ENCODE results near the gene COMT. TPM values are rescaled to one million over a fixed set of nuclear protein-coding genes. Genes with fewer than 3 reads are reported as not detected.

Gene COMT
- total RNA-seq, 1 experiment from 2014 or later, result 30.8 TPM

GRCh38 chr22:19911540-19912270 lies 29.9 kb upstream of the COMT start:
- ChIA-PET POLR2A (no interaction called here), CTCF (interaction anchor here (0.5 to 4.8 kb wide), 11 partner anchors 15 to 188 kb away, joined by 3 to 155 read pairs (median 4); no protein-coding TSS in a partner anchor)
- H3K36me3 Mint-ChIP-seq, result peaks cover 17% of the 10 kb centered on the region
- TF ChIP-seq ZSCAN18 (CRISPR knock-in tag; IDR thresholded peaks at IDR 0.05), result no peak
- TF ChIP-seq MYBL2 (CRISPR knock-in tag; IDR thresholded peaks at IDR 0.05), result no peak
- no peak for TF ChIP-seq ZNF425 (CRISPR knock-in tag; conservative IDR thresholded peaks at IDR 0.05)
- no peak for TF ChIP-seq E2F1 (CRISPR knock-in tag; IDR thresholded peaks at IDR 0.05)
- no peak for TF ChIP-seq EMX1 (CRISPR knock-in tag; IDR thresholded peaks at IDR 0.05)
- no peak for TF ChIP-seq FOXP4 (CRISPR knock-in tag; IDR thresholded peaks at IDR 0.05)
- DNase-seq (ENCODE audit: low spot score) (no peak), ATAC-seq (no peak)
- H3K27ac Mint-ChIP-seq, result peak overlapping the region; percentile 78
- H3K9me3 Mint-ChIP-seq, result peaks cover 9% of the 10 kb centered on the region
- H3K27me3 Mint-ChIP-seq (ENCODE audit: low read depth), result no peaks in the 10 kb centered on the region
- no peak overlapping the region for H3K4me3 Mint-ChIP-seq
- no peaks in the 10 kb centered on the region; the same call in 1 of the 2 replicates for H3K4me1 Mint-ChIP-seq

GRCh38 chr22:19912271-19912999 lies 29.1 kb upstream of the COMT start:
- DNase-seq (ENCODE audit: low spot score) (no peak), ATAC-seq (peak; percentile 74)
- ChIA-PET POLR2A (no interaction called here), CTCF (interaction anchor here (0.5 to 4.8 kb wide), 16 partner anchors 9 to 221 kb away, joined by 3 to 155 read pairs (median 3); partner anchors contain the start of genes COMT and TXNRD2)
- no peak overlapping the region for H3K27ac Mint-ChIP-seq
- TF ChIP-seq JAZF1 (CRISPR knock-in tag; IDR thresholded peaks at IDR 0.05) (no peak), CBFB (CRISPR knock-in tag; IDR thresholded peaks at IDR 0.05; ENCODE audit: low read depth) (no peak), NFYB (CRISPR knock-in tag; conservative IDR thresholded peaks at IDR 0.05; ENCODE audit: low read depth) (no peak), CDX4 (CRISPR knock-in tag; IDR thresholded peaks at IDR 0.05; ENCODE audit: borderline replicate concordance) (no peak)
- peaks cover 9% of the 10 kb centered on the region for H3K9me3 Mint-ChIP-seq
- peaks cover 17% of the 10 kb centered on the region for H3K36me3 Mint-ChIP-seq
- no peaks in the 10 kb centered on the region; the same call in 1 of the 2 replicates for H3K4me1 Mint-ChIP-seq
- H3K4me3 Mint-ChIP-seq, result no peak overlapping the region
- H3K27me3 Mint-ChIP-seq (ENCODE audit: low read depth), result no peaks in the 10 kb centered on the region

- H3K4me3 Mint-ChIP-seq, result no peak overlapping the region
- ChIA-PET POLR2A (no interaction called here), CTCF (interaction anchor here (0.6 to 4.8 kb wide), 13 partner anchors 10 to 222 kb away, joined by 3 to 155 read pairs (median 4); partner anchors contain the start of genes COMT and TXNRD2)
- TF ChIP-seq ZNF232 (CRISPR knock-in tag; IDR thresholded peaks at IDR 0.05) (no peak), IRF2 (CRISPR knock-in tag; IDR thresholded peaks at IDR 0.05; ENCODE audit: borderline replicate concordance, low read depth) (no peak), ELF4 (CRISPR knock-in tag; IDR thresholded peaks at IDR 0.05; ENCODE audit: low read depth) (no peak), TP53 (CRISPR knock-in tag; IDR thresholded peaks at IDR 0.05) (no peak), TEAD4 (CRISPR knock-in tag; IDR thresholded peaks at IDR 0.05) (no peak), PRDM15 (CRISPR knock-in tag; IDR thresholded peaks at IDR 0.05) (no peak), E2F1 (CRISPR knock-in tag; IDR thresholded peaks at IDR 0.05) (no peak)
Observed at GRCh38 chr22:19913337-19913936, 28.1 kb upstream of the COMT start.

More at GRCh38 chr22:19913337-19913936, 28.1 kb upstream of the COMT start:
- H3K9me3 Mint-ChIP-seq, result peaks cover 9% of the 10 kb centered on the region
- H3K27me3 Mint-ChIP-seq (ENCODE audit: low read depth), result no peaks in the 10 kb centered on the region
- no peak for DNase-seq (ENCODE audit: low spot score)
- H3K27ac Mint-ChIP-seq, result no peak overlapping the region
- ATAC-seq, result no peak
- peaks cover 17% of the 10 kb centered on the region for H3K36me3 Mint-ChIP-seq
- no peaks in the 10 kb centered on the region; the same call in 1 of the 2 replicates for H3K4me1 Mint-ChIP-seq

Data from WTC11 (cell line).